Breast epithelium (tissue), 3 donors: ENCODE data around the gene VKORC1.

Experiments used
- POLR2AphosphoS5 ChIP-seq, 3 donors: sonication (generic); formaldehyde crosslinking; IDR thresholded peaks; one replicate each; pipeline ENCODE4 v1.6.1; 2017; ENCODE audit warnings: antibody characterized with exemption in 3 of 3
- TF ChIP-seq, protein P1 (sequence below), 3 donors: fragments of 450-650 bp; IDR thresholded peaks; one replicate each; pipeline ENCODE4 v1.5.1; 2016 to 2017; ENCODE audit warnings: antibody characterized with exemption in 3 of 3, mild to moderate bottlenecking in 3 of 3, moderate library complexity in 3 of 3

DNA sequence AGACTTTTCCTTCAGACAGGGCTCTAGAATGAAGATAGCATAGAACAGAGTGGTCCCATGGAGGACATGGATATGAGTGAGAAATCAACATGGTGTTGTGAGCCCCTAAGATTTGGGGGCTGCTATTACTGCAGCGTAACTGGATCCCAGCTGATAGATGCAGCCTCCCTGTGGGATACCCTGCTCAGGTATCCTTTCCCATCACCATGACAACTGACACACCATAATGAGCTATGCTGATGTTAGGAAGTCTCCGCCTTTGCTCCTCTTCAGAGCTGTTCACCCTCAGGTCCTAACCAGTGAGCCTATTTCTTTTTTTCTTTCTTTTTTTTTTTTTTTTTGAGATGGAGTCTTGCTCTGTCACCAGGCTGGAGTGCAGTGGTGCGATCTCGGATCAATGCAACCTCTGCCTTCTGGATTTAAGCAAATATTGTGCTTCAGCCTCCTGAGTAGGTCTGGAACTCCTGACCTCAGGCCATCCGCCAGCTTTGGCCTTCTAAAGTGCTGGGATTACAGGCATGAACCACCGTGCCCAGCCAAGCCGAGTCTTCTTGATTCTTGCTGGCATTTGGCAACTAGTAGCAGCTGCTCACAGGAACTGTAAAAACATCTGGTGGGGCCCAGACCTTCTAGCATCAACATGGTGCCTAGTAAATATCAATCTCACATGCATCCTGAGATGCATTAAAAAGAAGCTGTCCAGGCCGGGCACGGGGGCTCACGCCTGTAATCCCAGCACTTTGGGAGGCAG, 44.1 kb downstream of the VKORC1 start:
- TF ChIP-seq, protein P1, sequence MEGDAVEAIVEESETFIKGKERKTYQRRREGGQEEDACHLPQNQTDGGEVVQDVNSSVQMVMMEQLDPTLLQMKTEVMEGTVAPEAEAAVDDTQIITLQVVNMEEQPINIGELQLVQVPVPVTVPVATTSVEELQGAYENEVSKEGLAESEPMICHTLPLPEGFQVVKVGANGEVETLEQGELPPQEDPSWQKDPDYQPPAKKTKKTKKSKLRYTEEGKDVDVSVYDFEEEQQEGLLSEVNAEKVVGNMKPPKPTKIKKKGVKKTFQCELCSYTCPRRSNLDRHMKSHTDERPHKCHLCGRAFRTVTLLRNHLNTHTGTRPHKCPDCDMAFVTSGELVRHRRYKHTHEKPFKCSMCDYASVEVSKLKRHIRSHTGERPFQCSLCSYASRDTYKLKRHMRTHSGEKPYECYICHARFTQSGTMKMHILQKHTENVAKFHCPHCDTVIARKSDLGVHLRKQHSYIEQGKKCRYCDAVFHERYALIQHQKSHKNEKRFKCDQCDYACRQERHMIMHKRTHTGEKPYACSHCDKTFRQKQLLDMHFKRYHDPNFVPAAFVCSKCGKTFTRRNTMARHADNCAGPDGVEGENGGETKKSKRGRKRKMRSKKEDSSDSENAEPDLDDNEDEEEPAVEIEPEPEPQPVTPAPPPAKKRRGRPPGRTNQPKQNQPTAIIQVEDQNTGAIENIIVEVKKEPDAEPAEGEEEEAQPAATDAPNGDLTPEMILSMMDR (IDR thresholded peaks at IDR 0.05): no peak
- no peak for TF ChIP-seq POLR2AphosphoS5 (IDR thresholded peaks at IDR 0.05)
